Mesodermal cell (in vitro differentiated cells): ENCODE results near the gene WBP1L.

Experiments
- H3K27ac ChIP-seq: 2 replicates; pipeline ENCODE4 v1.7.0; 2013; ENCODE audit warnings: mild to moderate bottlenecking, low read depth, low read length, moderate library complexity; ENCODE audit not compliant: severe bottlenecking
- H3K36me3 ChIP-seq: 2 replicates; pipeline ENCODE4 v1.7.1; 2013; ENCODE audit warnings: mild to moderate bottlenecking, low read length, moderate library complexity; ENCODE audit not compliant: control insufficient read depth, insufficient read depth
- H3K4me1 ChIP-seq: one replicate; pipeline ENCODE4 v1.7.1; 2013; ENCODE audit warnings: mild to moderate bottlenecking, low read length; ENCODE audit not compliant: insufficient read depth, control insufficient read depth, poor library complexity, severe bottlenecking
- H3K4me3 ChIP-seq: 2 replicates; pipeline ENCODE4 v1.7.0; 2013; ENCODE audit warnings: low read length, control low read depth, mild to moderate bottlenecking; ENCODE audit not compliant: insufficient read depth, poor library complexity, severe bottlenecking; ENCODE audit errors: extremely low read depth
- H3K9me3 ChIP-seq: 2 replicates; pipeline ENCODE4 v1.7.1; 2013; ENCODE audit warnings: mild to moderate bottlenecking, low read length, moderate library complexity; ENCODE audit not compliant: control insufficient read depth
- WGBS, 2 experiments: methylation state at CpG; one replicate each; pipeline ENCODE4 v1.1.5; 2013; ENCODE audit warnings: missing lambda C conversion rate in 2 of 2; ENCODE audit not compliant: insufficient coverage in 2 of 2; 5-methylcytosine and 5-hydroxymethylcytosine counted together

Gene WBP1L

DNA sequence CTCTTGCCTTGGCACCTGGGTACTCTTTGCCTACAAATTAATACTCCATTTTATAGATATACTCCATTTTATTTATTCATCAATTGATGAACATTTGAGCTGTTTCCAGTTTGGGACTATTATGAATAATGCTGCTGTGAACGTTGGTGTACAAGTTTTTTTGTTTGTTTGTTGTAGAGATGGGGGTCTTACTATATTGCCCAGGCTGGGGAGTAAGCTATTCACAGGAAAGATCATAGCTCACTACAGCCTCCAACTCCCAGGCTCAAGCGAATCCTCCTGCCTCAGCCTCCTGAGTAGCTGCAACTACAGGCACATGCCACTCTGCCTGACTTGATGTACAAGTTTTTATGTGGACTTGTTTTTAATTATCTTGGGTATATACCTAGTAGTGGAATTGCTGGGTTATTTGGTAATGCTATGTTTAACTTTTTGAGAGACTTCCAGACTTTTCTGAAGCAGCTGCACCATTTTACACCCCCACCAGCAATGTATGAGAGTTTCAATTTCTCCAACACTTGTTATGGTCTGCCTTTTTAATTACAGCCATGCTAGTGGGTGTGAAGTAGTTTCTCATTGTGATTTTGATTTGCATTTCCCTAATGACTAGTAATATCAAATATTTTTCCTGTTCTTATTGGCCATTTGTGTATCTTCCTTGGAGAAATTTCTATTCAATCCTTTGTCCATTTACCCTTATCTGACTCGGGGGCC, 15.9 kb downstream of the WBP1L start:
- H3K4me3 ChIP-seq, result no peak overlapping the region
- peaks cover 5% of the 10 kb centered on the region for H3K36me3 ChIP-seq
- WGBS, 2 experiments, result no CpG with 5 or more reads among the region's 3 CpGs
- peaks cover 9% of the 10 kb centered on the region for H3K4me1 ChIP-seq
- no peak overlapping the region for H3K27ac ChIP-seq
- peaks cover 4% of the 10 kb centered on the region for H3K9me3 ChIP-seq

GRCh38 chr10:102761981-102762380, 18.2 kb downstream of the WBP1L start:
- WGBS, 2 experiments, result 96 to 100% methylated on average over 2 of the region's 4 CpGs
- Histone ChIP-seq H3K27ac (no peak overlapping the region), H3K36me3 (peaks cover 5% of the 10 kb centered on the region), H3K4me1 (peaks cover 12% of the 10 kb centered on the region), H3K4me3 (no peak overlapping the region), H3K9me3 (peaks cover 4% of the 10 kb centered on the region)

DNA sequence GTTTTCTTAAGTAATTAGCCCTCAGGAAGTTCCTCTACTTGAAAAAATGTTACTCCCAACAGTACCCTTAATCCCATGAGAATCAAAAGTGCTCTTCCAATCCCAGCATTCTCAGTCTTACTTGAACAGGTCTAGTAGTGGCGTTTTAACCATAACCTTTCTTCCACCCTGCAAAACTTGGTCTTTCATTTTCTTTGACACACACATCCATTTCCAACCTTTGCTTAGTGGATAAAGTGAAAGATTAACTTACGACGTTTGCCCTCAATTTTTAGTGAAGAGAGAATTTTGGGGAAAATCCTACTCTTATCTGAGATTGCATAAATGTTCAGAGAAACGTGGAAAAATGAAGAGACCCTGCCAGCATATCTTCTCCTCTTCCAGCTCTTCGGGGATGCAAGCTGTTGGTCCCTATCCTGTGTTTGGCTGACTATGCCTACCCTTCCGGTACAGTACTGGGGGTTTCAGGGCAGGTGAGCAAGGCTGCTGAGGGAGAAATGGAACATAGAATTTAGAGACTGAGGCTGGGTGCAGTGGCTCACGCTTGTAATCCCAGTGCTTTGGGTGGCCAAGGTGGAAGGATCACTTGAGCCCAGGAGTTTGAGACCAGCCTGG, 18.8 kb downstream of the WBP1L start:
- Histone ChIP-seq H3K4me1 (peaks cover 12% of the 10 kb centered on the region), H3K9me3 (peaks cover 4% of the 10 kb centered on the region), H3K4me3 (no peak overlapping the region), H3K36me3 (peaks cover 5% of the 10 kb centered on the region), H3K27ac (peak overlapping the region; percentile 33)
- 96 to 97% methylated on average over 4 to 5 of the region's 7 CpGs for WGBS, 2 experiments

GRCh38 chr10:102763037-102763607, 19.4 kb downstream of the WBP1L start:
- 84 to 90% methylated on average over 6 to 7 of the region's 7 CpGs for WGBS, 2 experiments

DNA sequence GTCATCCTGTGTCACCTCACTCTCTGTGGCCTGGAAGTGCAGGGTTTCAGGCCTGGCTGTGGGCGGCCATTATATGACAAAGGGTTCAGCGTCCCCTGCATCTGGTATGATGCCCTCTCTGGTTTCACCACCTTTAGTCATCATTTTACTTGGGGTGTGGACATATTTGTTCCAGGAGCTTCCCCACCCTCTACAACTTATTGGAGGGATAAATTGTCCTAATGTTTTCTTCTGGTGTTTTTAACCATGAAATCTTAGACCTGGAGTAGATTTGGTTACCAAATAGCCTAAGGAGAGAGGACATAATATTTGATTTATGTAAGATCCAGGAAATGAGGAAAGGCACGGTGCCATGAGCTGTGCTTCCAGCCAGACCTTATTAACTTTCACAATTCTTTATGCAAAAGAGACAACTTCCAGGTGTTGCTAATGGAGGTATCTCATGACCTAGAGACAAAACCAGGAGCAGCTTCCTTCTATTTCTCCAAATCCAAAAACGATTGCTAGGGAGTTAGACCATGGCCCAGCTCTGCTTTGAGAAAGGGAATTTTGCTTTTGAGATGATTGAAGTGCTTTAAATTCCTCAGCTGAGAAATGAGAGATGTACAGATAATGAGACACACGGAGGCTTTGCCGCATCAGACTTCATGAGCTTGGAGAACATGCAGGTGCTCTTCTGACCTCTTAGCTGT, 20.9 kb downstream of the WBP1L start:
- Histone ChIP-seq H3K27ac (no peak overlapping the region), H3K9me3 (peaks cover 2% of the 10 kb centered on the region), H3K36me3 (peaks cover 1% of the 10 kb centered on the region), H3K4me1 (peaks cover 20% of the 10 kb centered on the region), H3K4me3 (no peak overlapping the region)
- WGBS, 2 experiments, result 91 to 95% methylated on average over 3 to 4 of the region's 6 CpGs

More at GRCh38 chr10:102763037-102763607, 19.4 kb downstream of the WBP1L start:
- Histone ChIP-seq H3K27ac (peak overlapping the region; percentile 33), H3K4me3 (no peak overlapping the region), H3K36me3 (peaks cover 5% of the 10 kb centered on the region), H3K9me3 (peaks cover 4% of the 10 kb centered on the region), H3K4me1 (peaks cover 12% of the 10 kb centered on the region)

- WGBS, 2 experiments, result no CpG with 5 or more reads among the region's 7 CpGs
- Histone ChIP-seq H3K9me3 (no peaks in the 10 kb centered on the region), H3K4me1 (peaks cover 26% of the 10 kb centered on the region), H3K27ac (no peak overlapping the region), H3K36me3 (no peaks in the 10 kb centered on the region), H3K4me3 (no peak overlapping the region)
These were observed 21.6 kb downstream of the WBP1L start for GRCh38 chr10:102765336-102765735.

DNA sequence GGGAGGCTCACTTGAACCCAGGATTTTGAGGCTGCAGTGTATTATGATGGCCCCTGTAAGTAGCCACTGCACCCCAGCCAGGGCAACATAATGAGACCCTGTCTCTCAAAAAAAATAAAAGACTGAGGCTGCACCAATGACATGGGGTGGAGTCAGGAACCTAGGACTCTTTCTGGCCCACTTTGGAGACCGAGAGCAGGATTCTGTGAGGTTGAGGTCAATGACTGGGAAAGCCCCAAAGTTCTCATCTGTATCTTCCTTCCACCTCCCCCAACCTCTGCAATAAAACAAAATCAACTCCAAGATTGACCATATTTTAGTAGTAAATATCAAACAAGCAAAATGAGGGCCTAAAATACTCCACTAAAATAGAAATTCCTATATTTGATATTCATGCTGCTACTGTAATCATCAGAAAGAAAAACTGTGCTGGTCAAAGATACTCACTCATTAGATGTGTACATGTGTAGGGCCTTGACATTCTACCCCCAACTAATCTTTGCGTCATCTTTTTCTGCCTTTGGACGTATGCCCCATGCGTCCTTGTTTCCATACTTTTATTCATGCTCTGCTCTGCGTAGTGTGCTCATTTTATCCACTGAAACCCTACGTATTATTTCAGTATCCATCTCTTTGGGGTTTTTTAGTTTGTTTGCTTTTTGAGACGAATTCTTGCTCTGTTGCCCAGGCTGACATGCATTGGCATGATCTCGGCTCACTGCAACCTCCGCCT, 23.8 kb downstream of the WBP1L start:
- Histone ChIP-seq H3K4me3 (no peak overlapping the region), H3K9me3 (no peaks in the 10 kb centered on the region), H3K4me1 (peaks cover 29% of the 10 kb centered on the region), H3K36me3 (no peaks in the 10 kb centered on the region), H3K27ac (no peak overlapping the region)
- 86 to 93% methylated on average over 7 of the region's 9 CpGs for WGBS, 2 experiments

DNA sequence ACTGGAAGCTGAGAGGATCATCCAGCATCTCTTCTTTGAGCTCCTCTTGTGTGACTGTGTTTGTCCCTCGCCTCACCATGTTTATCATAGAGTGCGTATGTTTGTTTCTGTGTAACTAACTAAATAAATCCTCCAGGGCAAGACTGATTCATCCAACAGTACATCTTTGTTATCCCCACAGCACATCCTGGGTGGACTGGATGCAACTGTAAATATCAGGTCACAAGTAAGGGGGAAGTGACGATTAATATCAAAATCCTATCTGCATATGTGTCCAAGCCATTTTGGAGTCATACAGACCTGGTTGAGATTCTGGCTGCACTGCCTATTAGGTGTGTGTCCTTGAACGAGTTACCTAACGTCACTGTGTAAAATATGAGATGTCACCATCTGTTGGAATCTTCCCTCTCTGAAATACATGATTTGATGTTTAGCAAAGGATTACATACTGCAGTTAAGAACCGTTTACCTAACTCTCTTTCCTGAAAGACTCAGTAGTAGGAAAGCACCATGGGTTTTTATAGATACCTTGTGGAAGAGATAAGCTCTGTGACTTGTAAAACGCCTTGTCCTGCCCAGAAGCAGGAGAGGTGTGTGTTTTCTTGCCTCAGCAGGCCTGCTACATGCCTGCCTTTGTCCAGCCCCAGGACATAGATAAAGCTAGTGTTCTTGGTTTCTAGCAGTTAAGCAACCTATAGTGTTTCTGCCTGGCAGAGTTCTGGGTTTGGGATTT, 25.8 kb downstream of the WBP1L start:
- Histone ChIP-seq H3K4me1 (peaks cover 27% of the 10 kb centered on the region), H3K27ac (peak overlapping the region; percentile 76), H3K4me3 (no peak overlapping the region), H3K9me3 (no peaks in the 10 kb centered on the region), H3K36me3 (no peaks in the 10 kb centered on the region)
- 79 to 82% methylated on average over 3 to 4 of the region's 7 CpGs for WGBS, 2 experiments

DNA sequence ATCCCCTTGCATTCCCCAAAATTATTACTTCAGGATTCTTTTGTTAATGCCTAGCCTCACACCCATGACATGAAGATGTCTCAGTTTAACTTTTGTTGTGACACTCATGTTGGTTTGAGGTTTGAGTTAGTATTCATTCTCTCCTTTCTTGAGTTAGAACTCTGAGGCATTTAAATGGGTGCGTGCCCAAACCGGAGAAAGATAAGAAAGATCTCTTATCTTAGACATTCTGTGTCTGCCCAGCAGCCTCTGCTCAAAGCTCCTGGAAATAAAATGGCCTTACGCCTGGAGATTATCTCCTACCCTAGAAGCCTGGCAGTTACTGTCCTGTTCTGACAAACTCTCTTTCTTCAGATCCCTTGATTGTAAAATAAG, 26.3 kb downstream of the WBP1L start:
- Histone ChIP-seq H3K9me3 (no peaks in the 10 kb centered on the region), H3K36me3 (no peaks in the 10 kb centered on the region), H3K4me1 (peaks cover 26% of the 10 kb centered on the region), H3K4me3 (no peak overlapping the region), H3K27ac (peak overlapping the region; percentile 76)
- 80 to 88% methylated on average over 3 of the region's 3 CpGs for WGBS, 2 experiments

- Histone ChIP-seq H3K4me1 (peaks cover 31% of the 10 kb centered on the region), H3K4me3 (no peak overlapping the region), H3K36me3 (no peaks in the 10 kb centered on the region), H3K9me3 (no peaks in the 10 kb centered on the region), H3K27ac (peak overlapping the region; percentile 76)
- WGBS, 2 experiments, result 88 to 100% methylated on average over 1 of the region's 1 CpG
These were observed 27.0 kb downstream of the WBP1L start for GRCh38 chr10:102770792-102771191.
